K562 (cell line): ENCODE results near the gene JUP. TPM values are rescaled to one million over a fixed set of nuclear protein-coding genes. Genes with fewer than 3 reads are reported as not detected.

Experiments
- AFF1 ChIP-seq, 2 experiments: fragments of 450-650 bp; IDR thresholded peaks; 2 replicates each; pipeline ENCODE4 v1.6.1; 2018; ENCODE audit warnings: mild to moderate bottlenecking in 2 of 2, low read depth in 1 of 2; ENCODE audit not compliant: partially characterized antibody in 2 of 2
- BCL6 ChIP-seq: fragments of 250-450 bp; sonication (Bioruptor Pico); IDR thresholded peaks from 2 replicates; pipeline ENCODE4 v1.4.0; 2020
- ETS2 ChIP-seq: IDR thresholded peaks from 2 replicates; pipeline ENCODE4 v1.6.1; 2016; ENCODE audit warnings: borderline replicate concordance, missing genetic modification characterization, mild to moderate bottlenecking, moderate library complexity, missing compliant biosample characterization; ENCODE audit not compliant: poor library complexity, severe bottlenecking
- EWSR1 ChIP-seq: fragments of 450-650 bp; IDR thresholded peaks from 2 replicates; pipeline ENCODE4 v1.6.1; 2018; ENCODE audit warnings: borderline replicate concordance, mild to moderate bottlenecking, low read depth, moderate library complexity; ENCODE audit not compliant: partially characterized antibody
- HNRNPLL ChIP-seq: fragments of 200-400 bp; formaldehyde crosslinking; IDR thresholded peaks from 2 replicates; pipeline ENCODE4 v1.6.1; 2017; ENCODE audit warnings: low read length, low read depth, mild to moderate bottlenecking; ENCODE audit not compliant: poor library complexity, severe bottlenecking
- HNRNPUL1 ChIP-seq: fragments of 200-400 bp; formaldehyde crosslinking; IDR thresholded peaks from 2 replicates; pipeline ENCODE4 v1.6.1; 2017; ENCODE audit warnings: low read length
- ILK ChIP-seq: fragments of 450-650 bp; IDR thresholded peaks from 2 replicates; pipeline ENCODE4 v1.6.1; 2016; ENCODE audit warnings: missing genetic modification characterization, low read depth, mild to moderate bottlenecking, missing compliant biosample characterization, moderate library complexity, borderline replicate concordance
- IRF2 ChIP-seq: sonication (generic); formaldehyde crosslinking; IDR thresholded peaks from 2 replicates; pipeline ENCODE4 v1.8.1; 2022; ENCODE audit warnings: mild to moderate bottlenecking, missing genetic modification reagents
- KLF10 ChIP-seq: fragments of 250-450 bp; sonication (Bioruptor Pico); IDR thresholded peaks from 2 replicates; pipeline ENCODE4 v1.6.1; 2021; ENCODE audit warnings: matching md5 sums
- MITF ChIP-seq: IDR thresholded peaks from 2 replicates; pipeline ENCODE4 v1.6.1; 2014; ENCODE audit warnings: antibody characterized with exemption
- PHB ChIP-seq: fragments of 250-450 bp; sonication (Bioruptor Pico); IDR thresholded peaks from 2 replicates; pipeline ENCODE4 v1.5.0; 2021
- POLR2AphosphoS2 ChIP-seq: IDR thresholded peaks from 2 replicates; pipeline ENCODE4 v1.6.1; 2012; ENCODE audit warnings: low read length, improper control_type of control experiment
- SAFB ChIP-seq: fragments of 200-400 bp; formaldehyde crosslinking; IDR thresholded peaks from 2 replicates; pipeline ENCODE4 v1.6.1; 2017; ENCODE audit warnings: low read depth, low read length, borderline replicate concordance
- SAFB2 ChIP-seq: fragments of 200-400 bp; formaldehyde crosslinking; IDR thresholded peaks from 2 replicates; pipeline ENCODE4 v1.6.1; 2018; ENCODE audit warnings: borderline replicate concordance, low read length, low read depth, moderate library complexity; ENCODE audit not compliant: severe bottlenecking
- SLC30A9 ChIP-seq: fragments of 250-450 bp; sonication (Bioruptor Pico); IDR thresholded peaks from 2 replicates; pipeline ENCODE4 v1.8.0; 2022; ENCODE audit warnings: mild to moderate bottlenecking, moderate library complexity
- SMARCA5 ChIP-seq: fragments of 450-650 bp; IDR thresholded peaks from 2 replicates; pipeline ENCODE4 v1.6.1; 2016
- SP1 ChIP-seq: sonication (generic); formaldehyde crosslinking; IDR thresholded peaks from 2 replicates; pipeline ENCODE4 v1.8.1; 2022; ENCODE audit warnings: mild to moderate bottlenecking, missing genetic modification reagents
- SREBF1 ChIP-seq: fragments of 150-350 bp; IDR thresholded peaks from 2 replicates; pipeline ENCODE4 v1.6.1; 2014; ENCODE audit warnings: antibody characterized with exemption, low read depth, low read length, borderline replicate concordance
- TRIM28 ChIP-seq: fragments of 450-650 bp; IDR thresholded peaks from 2 replicates; pipeline ENCODE4 v1.6.1; 2017
- ZKSCAN3 ChIP-seq: fragments of 250-450 bp; sonication (Bioruptor Pico); IDR thresholded peaks from 2 replicates; pipeline ENCODE4 v1.4.0; 2020
- ZNF444 ChIP-seq: fragments of 250-450 bp; sonication (Bioruptor Pico); IDR thresholded peaks from 2 replicates; pipeline ENCODE4 v1.4.0; 2020; ENCODE audit warnings: mild to moderate bottlenecking, moderate library complexity
- ZNF644 ChIP-seq: fragments of 200-800 bp; sonication (Bioruptor generic); IDR thresholded peaks from 2 replicates; pipeline ENCODE4 v1.6.1; 2016; ENCODE audit warnings: low read depth, missing genetic modification characterization, missing compliant biosample characterization
- polyA plus RNA-seq, 8 experiments: library from polyadenylated mRNA; depleted of rRNA in 4 of 8; stranded (reverse) in 5 of 8; unstranded in 3 of 8; fragments of >200 nt; fragmentation: Nextera tagmentation in 2 of 8; fragmentation: Illumina TruSeq in 1 of 8; extraction: Ambion mirVana in 2 of 8; extraction: Trizol in 1 of 8; gene quantifications; 2 replicates each; pipeline versions ENCODE4 v1.2.1 to v1.2.3, GENCODE V29; 2011 to 2014; ENCODE audit warnings: inconsistent platforms in 1 of 8, missing spikeins in 1 of 8
- total RNA-seq, 7 experiments: library from RNA; depleted of rRNA in 6 of 7; stranded (reverse); fragments of >200 nt in 6 of 7; fragmentation: Illumina TruSeq in 2 of 7; extraction: Trizol in 2 of 7; gene quantifications; 2 replicates each; pipeline versions ENCODE4 v1.2.1 to v1.2.3, GENCODE V29; 2011 to 2021; ENCODE audit warnings: low replicate concordance in 1 of 7
- TF ChIP-seq, protein P1 (sequence below): fragments of 450-650 bp; IDR thresholded peaks from 2 replicates; pipeline ENCODE4 v1.6.1; 2016

The JUP gene
- total and polyA plus RNA-seq, 9 of the 15 experiments (the other 6 are each of a cell fraction or from before 2014, with no cell fraction given): 6.4 to 177 (median 31.2) TPM

GRCh38 chr17:41784207-41784744 lies 2.2 kb downstream of the JUP start (continued):
- no peak for TF ChIP-seq SREBF1
- TF ChIP-seq, protein P1, sequence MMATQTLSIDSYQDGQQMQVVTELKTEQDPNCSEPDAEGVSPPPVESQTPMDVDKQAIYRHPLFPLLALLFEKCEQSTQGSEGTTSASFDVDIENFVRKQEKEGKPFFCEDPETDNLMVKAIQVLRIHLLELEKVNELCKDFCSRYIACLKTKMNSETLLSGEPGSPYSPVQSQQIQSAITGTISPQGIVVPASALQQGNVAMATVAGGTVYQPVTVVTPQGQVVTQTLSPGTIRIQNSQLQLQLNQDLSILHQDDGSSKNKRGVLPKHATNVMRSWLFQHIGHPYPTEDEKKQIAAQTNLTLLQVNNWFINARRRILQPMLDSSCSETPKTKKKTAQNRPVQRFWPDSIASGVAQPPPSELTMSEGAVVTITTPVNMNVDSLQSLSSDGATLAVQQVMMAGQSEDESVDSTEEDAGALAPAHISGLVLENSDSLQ: peak; percentile 43; the same call in 1 of the 2 replicates
- no peak for TF ChIP-seq HNRNPUL1
- TF ChIP-seq SLC30A9: no peak
- TF ChIP-seq POLR2AphosphoS2: no peak
- peak; percentile 34 to 50 for TF ChIP-seq AFF1 (IDR thresholded peaks at IDR 0.05; ENCODE audit: low read depth in 1 of 2, partially characterized antibody in 2 of 2)
- no peak for TF ChIP-seq ZKSCAN3 (CRISPR knock-in tag)
- no peak for TF ChIP-seq SMARCA5
- no peak for TF ChIP-seq ZNF644
- no peak for TF ChIP-seq BCL6 (CRISPR knock-in tag)
- TF ChIP-seq PHB: no peak
- TF ChIP-seq IRF2: no peak
- TF ChIP-seq ZNF444 (CRISPR knock-in tag): no peak
- no peak for TF ChIP-seq SAFB2
- no peak for TF ChIP-seq EWSR1
- TF ChIP-seq HNRNPLL: no peak
- no peak for TF ChIP-seq ETS2 (tag)
- TF ChIP-seq MITF: no peak
- TF ChIP-seq ILK (tag): no peak
- no peak for TF ChIP-seq SAFB
- TF ChIP-seq SP1 (CRISPR knock-in tag): no peak
- no peak for TF ChIP-seq KLF10 (CRISPR knock-in tag)
- TF ChIP-seq TRIM28: 0 out of 2 replicates have a peak, but pooled peaks have one; percentile 38
